Mucosa of stomach (tissue), 1 donor: ENCODE results near the gene MAPK7.

Source experiments
- H3K27me3 ChIP-seq: one replicate; pipeline ENCODE4 v1.7.0; 2013; ENCODE audit warnings: mild to moderate bottlenecking, low read length; ENCODE audit not compliant: control insufficient read depth, insufficient read depth
- H3K36me3 ChIP-seq: one replicate; pipeline ENCODE4 v1.7.0; 2013; ENCODE audit warnings: low read length; ENCODE audit not compliant: control insufficient read depth, insufficient read depth
- H3K4me1 ChIP-seq: one replicate; pipeline ENCODE4 v1.7.0; 2013; ENCODE audit warnings: mild to moderate bottlenecking, low read length; ENCODE audit not compliant: control insufficient read depth, insufficient read depth
- H3K4me3 ChIP-seq: one replicate; pipeline ENCODE4 v1.7.0; 2013; ENCODE audit warnings: low read length
- H3K9ac ChIP-seq: one replicate; pipeline ENCODE4 v1.7.0; 2013; ENCODE audit warnings: mild to moderate bottlenecking, low read length, moderate library complexity
- H3K9me3 ChIP-seq: one replicate; pipeline ENCODE4 v1.7.0; 2013; ENCODE audit warnings: mild to moderate bottlenecking, low read length, moderate library complexity; ENCODE audit not compliant: control insufficient read depth
- donor health status: Pancreatic carcinoma.

Gene MAPK7

DNA sequence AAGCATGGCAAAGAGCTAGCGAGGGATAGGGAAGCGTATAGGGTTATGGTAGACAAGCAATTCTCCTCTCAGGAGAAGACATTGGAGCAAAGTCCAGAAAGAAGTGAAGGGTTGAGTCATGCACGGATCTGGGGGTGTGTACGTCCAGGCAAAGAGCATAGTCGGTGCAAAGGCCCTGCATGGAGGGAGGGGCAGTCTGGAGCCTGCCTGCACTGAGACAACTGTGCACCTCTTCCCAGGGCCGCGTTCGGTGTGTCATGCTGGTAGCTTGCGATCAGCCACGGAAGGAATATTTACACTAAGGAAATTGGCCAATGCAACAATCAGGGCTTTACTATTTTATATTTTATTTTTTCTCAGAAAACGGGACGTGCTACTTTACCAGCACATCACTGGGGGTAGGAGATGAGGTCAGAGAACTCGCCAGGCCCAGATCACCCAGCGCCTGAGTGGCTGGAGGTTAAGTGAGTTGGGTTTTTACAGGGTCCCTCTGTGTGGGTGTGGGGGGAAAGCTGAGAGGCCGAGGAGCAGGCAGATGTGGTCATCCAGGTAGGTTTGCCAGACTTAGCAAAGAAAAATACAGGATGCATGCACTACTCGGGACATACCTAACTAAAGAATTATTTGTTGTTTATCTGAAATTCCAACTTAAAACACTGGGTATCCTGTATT is 9.1 kb upstream of the MAPK7 start:
- Histone ChIP-seq H3K9me3 (no peaks in the 10 kb centered on the region), H3K4me1 (no peaks in the 10 kb centered on the region)

DNA sequence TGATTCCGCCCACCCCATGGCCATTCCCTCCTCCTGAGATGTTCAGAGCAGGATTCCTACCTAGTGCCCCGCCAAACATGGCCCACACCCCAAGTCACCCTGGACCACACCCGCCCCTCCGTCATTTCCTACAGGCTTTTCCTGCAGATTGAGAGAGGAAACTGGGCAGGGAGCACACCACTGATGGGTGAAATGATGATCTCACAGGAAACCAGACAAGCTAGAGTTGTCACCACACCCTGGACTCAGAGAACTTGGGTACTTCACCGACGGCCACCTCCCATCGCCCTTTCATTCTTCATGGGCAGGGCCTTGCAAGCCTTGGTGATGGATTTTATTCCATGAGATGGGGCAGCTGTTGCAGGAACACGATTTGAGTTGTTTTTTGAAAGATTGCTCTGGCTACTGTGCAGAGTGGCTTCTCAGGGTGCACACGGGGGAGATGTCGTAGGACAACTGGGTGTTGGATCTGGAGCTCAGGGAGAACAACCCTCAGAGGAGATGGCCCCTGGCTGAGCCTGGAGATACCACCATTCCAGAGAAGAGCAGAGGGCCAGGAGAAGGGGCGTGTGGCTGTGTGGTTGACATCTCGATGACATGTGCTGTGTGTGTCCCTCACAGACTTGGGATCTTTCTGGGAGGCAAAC is 8.3 kb upstream of the MAPK7 start:
- H3K27me3 ChIP-seq: no peaks in the 10 kb centered on the region
- H3K4me1 ChIP-seq: no peaks in the 10 kb centered on the region
- no peaks in the 10 kb centered on the region for H3K36me3 ChIP-seq
- H3K4me3 ChIP-seq: no peak overlapping the region
- H3K9me3 ChIP-seq: no peaks in the 10 kb centered on the region
- H3K9ac ChIP-seq: no peak overlapping the region

More for the DNA sequence above, 9.1 kb upstream of the MAPK7 start:
- no peak overlapping the region for H3K9ac ChIP-seq
- H3K27me3 ChIP-seq: no peaks in the 10 kb centered on the region
- H3K36me3 ChIP-seq: no peaks in the 10 kb centered on the region
- H3K4me3 ChIP-seq: no peak overlapping the region

DNA sequence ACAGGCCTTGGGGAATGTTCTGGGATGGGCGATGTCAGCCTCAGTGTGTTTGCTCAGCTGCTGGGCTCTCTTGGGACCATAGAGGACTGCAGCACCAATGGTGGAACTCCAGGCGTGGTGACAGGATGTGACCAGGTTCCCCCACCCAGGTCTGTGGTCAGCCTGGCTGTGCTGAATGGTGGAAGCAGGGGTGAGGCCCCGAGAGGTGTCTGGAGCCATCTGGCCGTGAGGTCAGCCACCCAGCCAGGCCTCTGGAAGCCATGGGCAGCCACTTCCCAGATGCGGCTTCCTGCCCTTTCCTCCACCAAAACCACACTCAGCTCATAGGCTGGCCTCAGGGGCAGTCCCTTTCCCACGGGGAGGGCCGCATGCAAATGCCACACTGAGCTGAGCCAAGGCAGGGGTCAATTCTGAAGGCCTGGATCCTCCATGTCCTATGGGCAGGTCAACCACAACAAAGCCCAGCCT is 7.8 kb upstream of the MAPK7 start:
- Histone ChIP-seq H3K4me1 (no peaks in the 10 kb centered on the region), H3K36me3 (no peaks in the 10 kb centered on the region), H3K27me3 (no peaks in the 10 kb centered on the region), H3K4me3 (no peak overlapping the region), H3K9ac (no peak overlapping the region), H3K9me3 (no peaks in the 10 kb centered on the region)

DNA sequence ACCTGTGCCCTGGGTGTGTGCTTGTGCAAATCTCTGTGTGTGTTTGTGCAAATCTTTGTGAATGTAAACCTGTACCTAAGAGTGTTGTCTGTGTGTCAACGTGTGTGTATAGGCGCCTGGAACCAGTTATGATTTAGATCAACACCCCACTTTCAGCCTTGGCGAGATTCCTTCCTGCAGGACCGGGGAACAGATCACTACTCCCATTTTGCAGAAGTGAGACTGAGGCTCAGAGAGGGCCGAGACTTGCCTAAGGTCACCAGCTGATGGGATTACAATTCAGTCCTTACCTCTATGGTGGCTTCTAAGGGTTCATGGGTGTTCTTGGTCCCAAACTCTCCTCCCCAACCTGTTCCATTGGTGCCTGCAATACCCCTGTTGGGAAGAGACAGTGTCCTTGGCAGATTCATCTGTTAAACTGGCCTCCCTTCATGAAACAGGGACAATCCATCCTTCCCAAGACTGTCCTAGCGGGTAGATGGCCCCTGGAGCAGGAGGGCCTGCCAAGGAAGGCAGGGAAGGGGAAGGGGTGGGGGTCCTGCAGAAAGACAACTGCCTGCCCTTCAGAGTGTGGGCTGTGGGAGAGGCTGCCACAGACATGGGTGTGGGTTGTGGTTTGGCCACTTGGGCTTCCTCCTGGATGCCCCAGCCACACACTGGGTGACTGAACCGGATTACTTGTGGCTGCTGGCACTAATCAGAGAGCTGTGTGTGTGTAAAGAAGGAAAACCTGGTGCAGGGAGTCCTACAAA is 6.9 kb upstream of the MAPK7 start:
- no peak overlapping the region for H3K9ac ChIP-seq
- no peak overlapping the region for H3K4me3 ChIP-seq
- H3K36me3 ChIP-seq: no peaks in the 10 kb centered on the region
- H3K27me3 ChIP-seq: no peaks in the 10 kb centered on the region
- no peaks in the 10 kb centered on the region for H3K4me1 ChIP-seq
- no peaks in the 10 kb centered on the region for H3K9me3 ChIP-seq

GRCh38 chr17:19372011-19372370 is 6.3 kb upstream of the MAPK7 start:
- H3K9ac ChIP-seq: no peak overlapping the region
- peaks cover 3% of the 10 kb centered on the region for H3K4me1 ChIP-seq
- no peaks in the 10 kb centered on the region for H3K27me3 ChIP-seq
- H3K4me3 ChIP-seq: no peak overlapping the region
- H3K9me3 ChIP-seq: no peaks in the 10 kb centered on the region
- no peaks in the 10 kb centered on the region for H3K36me3 ChIP-seq

DNA sequence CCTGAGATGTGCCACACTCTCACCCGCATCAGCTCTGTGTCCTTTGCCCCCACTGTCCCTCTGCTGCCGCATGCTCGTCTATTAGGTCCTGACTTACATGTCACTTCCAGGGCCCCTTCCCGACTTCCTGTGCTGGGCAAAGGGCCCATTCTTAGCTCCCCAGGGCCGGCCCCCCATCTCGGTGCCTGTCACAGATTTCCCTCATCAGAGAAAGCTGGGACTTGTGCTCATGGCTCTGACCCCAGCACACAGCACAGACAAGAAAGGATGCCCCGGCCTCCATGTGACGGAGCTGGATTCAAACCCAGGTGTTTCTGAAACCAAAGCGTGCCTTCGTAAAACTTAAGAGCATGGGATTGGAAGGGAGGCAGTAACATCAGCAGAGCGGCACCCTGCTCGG is 5.9 kb upstream of the MAPK7 start:
- H3K9me3 ChIP-seq: no peaks in the 10 kb centered on the region
- peaks cover 6% of the 10 kb centered on the region for H3K4me1 ChIP-seq
- H3K36me3 ChIP-seq: no peaks in the 10 kb centered on the region
- H3K27me3 ChIP-seq: no peaks in the 10 kb centered on the region
- no peak overlapping the region for H3K4me3 ChIP-seq
- no peak overlapping the region for H3K9ac ChIP-seq

- no peaks in the 10 kb centered on the region for H3K27me3 ChIP-seq
- peaks cover 6% of the 10 kb centered on the region for H3K4me1 ChIP-seq
- H3K36me3 ChIP-seq: no peaks in the 10 kb centered on the region
- no peak overlapping the region for H3K9ac ChIP-seq
- no peaks in the 10 kb centered on the region for H3K9me3 ChIP-seq
- H3K4me3 ChIP-seq: no peak overlapping the region
Measured at GRCh38 chr17:19372866-19373504, 5.3 kb upstream of the MAPK7 start.

- H3K9ac ChIP-seq: no peak overlapping the region
- no peaks in the 10 kb centered on the region for H3K36me3 ChIP-seq
- H3K27me3 ChIP-seq: no peaks in the 10 kb centered on the region
- H3K4me1 ChIP-seq: peaks cover 11% of the 10 kb centered on the region
- H3K9me3 ChIP-seq: no peaks in the 10 kb centered on the region
- no peak overlapping the region for H3K4me3 ChIP-seq
Measured at GRCh38 chr17:19374136-19374535, 4.2 kb upstream of the MAPK7 start.

GRCh38 chr17:19375732-19376131 is 2.6 kb upstream of the MAPK7 start:
- H3K27me3 ChIP-seq: no peaks in the 10 kb centered on the region
- no peaks in the 10 kb centered on the region for H3K9me3 ChIP-seq
- peaks cover 8% of the 10 kb centered on the region for H3K36me3 ChIP-seq
- H3K4me3 ChIP-seq: no peak overlapping the region
- H3K9ac ChIP-seq: no peak overlapping the region
- H3K4me1 ChIP-seq: peaks cover 18% of the 10 kb centered on the region

GRCh38 chr17:19376811-19377210 is 1.5 kb upstream of the MAPK7 start:
- Histone ChIP-seq H3K4me3 (peak overlapping the region; percentile 64), H3K9ac (peak overlapping the region; percentile 81), H3K4me1 (peaks cover 18% of the 10 kb centered on the region), H3K36me3 (peaks cover 16% of the 10 kb centered on the region), H3K27me3 (no peaks in the 10 kb centered on the region), H3K9me3 (no peaks in the 10 kb centered on the region)

DNA sequence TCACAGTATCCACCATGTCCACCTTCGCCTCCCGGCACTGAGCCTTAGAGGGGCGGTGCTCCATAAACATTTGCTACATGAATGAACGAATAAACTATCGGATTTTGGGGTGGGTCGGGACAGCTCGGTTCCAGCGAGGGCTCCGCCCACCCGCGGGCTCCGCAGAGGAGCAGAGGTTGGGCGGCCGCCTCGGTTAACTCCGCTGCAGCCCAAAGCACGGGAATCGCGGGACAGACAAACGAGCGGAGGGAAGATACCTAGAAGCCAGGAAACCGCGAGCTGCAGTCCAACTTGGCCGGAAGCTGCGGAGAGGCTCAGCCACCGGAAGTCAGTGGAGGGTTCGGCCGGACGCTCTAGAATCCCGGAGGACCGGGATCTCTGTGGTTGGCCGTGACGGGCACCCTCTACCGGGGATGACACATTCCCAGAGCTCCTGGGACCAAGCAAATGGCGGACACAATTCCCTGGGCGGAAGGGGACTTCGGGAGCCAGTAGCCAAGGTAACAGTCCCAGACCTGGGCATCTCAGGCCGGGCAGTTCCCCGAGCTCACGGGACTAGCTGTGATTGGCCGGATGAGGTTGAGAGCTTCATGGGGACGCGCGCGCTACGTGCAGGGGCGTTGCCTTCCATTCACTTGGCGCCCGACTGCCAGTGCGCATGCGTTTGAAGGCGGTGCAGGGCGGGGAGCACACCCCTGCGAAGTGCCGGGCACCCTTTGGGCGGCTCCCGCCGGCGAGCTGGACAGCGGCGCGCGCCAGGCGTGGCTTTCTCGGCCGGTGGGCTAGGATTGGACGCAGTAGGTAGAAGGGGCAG is 489 bp upstream of the MAPK7 start:
- no peaks in the 10 kb centered on the region for H3K9me3 ChIP-seq
- peaks cover 18% of the 10 kb centered on the region for H3K36me3 ChIP-seq
- peak overlapping the region; percentile 81 for H3K9ac ChIP-seq
- H3K27me3 ChIP-seq: no peaks in the 10 kb centered on the region
- peaks cover 18% of the 10 kb centered on the region for H3K4me1 ChIP-seq
- H3K4me3 ChIP-seq: peak overlapping the region; percentile 74
